GM21723 (cell line): ENCODE measurements around the gene DONSON.

Experiments used
- ATAC-seq: cut with Tn5 transposase; IDR thresholded peaks from one replicate; pipeline ENCODE4 v1.9.1; 2021; ENCODE audit warnings: mild to moderate bottlenecking, moderate library complexity; ENCODE audit not compliant: unreplicated experiment

DONSON gene

GRCh38 chr21:33541756-33542639 is 46.5 kb downstream of the DONSON start, which contains the start of gene GART:
GART (minus strand) TSS chr21:33542117; CDS start chr21:33539315, 2,802 bp downstream.
- peak; percentile 63 for ATAC-seq

- no peak for ATAC-seq
These were observed 47.3 kb downstream of the DONSON start for GRCh38 chr21:33541105-33541711.

GRCh38 chr21:33540711-33541104 is 47.8 kb downstream of the DONSON start:
- ATAC-seq: no peak

- no peak for ATAC-seq
These were observed 48.9 kb downstream of the DONSON start for GRCh38 chr21:33539616-33540015.

GRCh38 chr21:33537212-33537611 is 51.3 kb downstream of the DONSON start:
- no peak for ATAC-seq

- no peak for ATAC-seq
These were observed 57.5 kb downstream of the DONSON start for GRCh38 chr21:33531007-33531406.
